PFSK-1 (cell line): ENCODE results near the gene NIPA2.

Experiments used
- POLR2AphosphoS5 ChIP-seq: IDR thresholded peaks from 2 replicates; pipeline ENCODE4 v1.6.1; 2012; ENCODE audit warnings: low read depth, mild to moderate bottlenecking, control low read depth, low read length, moderate library complexity
- REST ChIP-seq, 2 experiments: IDR thresholded peaks; 2 replicates each; pipeline versions ENCODE4 v1.6.1 to v1.8.0; 2011 to 2012; ENCODE audit warnings: low read depth in 2 of 2, low read length in 2 of 2, control low read depth in 1 of 2, inconsistent platforms in 1 of 2, mild to moderate bottlenecking in 1 of 2, moderate library complexity in 1 of 2; ENCODE audit not compliant: insufficient read depth in 1 of 2
- SIN3A ChIP-seq: IDR thresholded peaks from 2 replicates; pipeline ENCODE4 v1.6.1; 2012; ENCODE audit warnings: mild to moderate bottlenecking, low read length, moderate library complexity, borderline replicate concordance; ENCODE audit not compliant: insufficient read depth
- TAF1 ChIP-seq: IDR thresholded peaks from 2 replicates; pipeline ENCODE4 v1.6.1; 2012; ENCODE audit warnings: low read length, control low read depth, borderline replicate concordance; ENCODE audit not compliant: insufficient read depth

GRCh38 chr15:22895465-22896190, 57.2 kb downstream of the NIPA2 start:
- TF ChIP-seq POLR2AphosphoS5: no peak
- no peak for TF ChIP-seq REST (IDR thresholded peaks at IDR 0.05; ENCODE audit: insufficient read depth in 1 of 2, low read depth in 2 of 2, low read length in 2 of 2)
- no peak for TF ChIP-seq TAF1
- TF ChIP-seq SIN3A: no peak
